Measurements from ENCODE around the gene NR2E3.

The NR2E3 gene

DNA sequence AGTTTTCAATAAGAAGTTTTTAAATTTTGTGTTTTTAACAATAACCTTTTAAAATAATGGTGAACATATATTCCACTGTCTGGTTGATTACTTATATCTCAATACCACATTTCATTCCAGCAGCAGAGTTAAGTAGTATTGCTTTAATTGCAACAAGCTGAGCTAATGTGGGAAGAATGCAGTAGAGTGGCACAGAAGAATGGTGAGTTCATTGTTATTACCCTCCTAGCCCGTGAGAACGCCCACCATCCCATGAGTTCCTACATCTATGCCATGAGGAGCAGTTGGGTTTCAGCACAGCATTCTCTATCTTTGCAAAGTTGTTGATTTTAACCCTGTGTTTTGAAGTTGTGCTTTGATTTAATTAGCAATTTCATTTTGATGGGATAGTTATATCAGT, 17.8 kb upstream of the NR2E3 start:
- no peak for DNase-seq

DNA sequence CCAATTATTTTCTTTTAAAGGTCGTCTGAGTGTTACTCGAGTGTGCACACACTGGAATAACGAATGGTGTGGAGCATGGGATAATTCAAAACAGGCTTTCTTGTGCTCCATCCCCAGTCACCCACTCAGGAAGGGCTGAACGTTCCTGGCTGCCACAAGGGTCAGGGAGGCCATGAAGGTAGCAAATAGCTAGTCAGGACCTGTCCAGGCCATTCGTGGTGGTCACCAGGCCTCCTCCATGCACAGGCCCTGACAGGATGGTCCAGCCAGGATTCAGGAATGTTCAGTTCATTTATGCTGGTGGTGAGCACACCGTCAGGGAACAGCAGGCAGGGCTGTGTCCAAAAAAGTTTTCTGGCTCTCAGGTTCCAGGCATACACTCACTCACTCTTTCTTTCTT, 11.7 kb upstream of the NR2E3 start:
- no peak for DNase-seq

DNA sequence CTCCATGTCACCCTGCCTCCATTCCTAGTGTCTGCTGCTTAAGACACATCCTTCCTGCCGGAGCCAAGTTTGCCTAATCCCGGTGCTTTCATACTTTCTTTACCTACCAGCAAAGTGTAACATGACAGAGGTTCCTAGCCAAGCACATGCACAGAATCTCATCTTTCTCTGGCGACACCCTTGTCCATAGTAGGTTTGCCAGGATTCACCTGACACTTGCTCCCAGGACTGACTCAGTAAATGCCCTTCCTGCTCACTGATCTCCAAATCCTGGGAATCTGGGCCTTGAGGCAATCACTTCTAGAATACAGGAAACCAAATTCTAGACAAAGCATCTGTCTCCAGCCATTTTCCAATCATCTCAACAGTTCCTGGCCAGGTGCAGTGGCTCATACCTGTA, 10.2 kb upstream of the NR2E3 start:
- no peak for DNase-seq

DNA sequence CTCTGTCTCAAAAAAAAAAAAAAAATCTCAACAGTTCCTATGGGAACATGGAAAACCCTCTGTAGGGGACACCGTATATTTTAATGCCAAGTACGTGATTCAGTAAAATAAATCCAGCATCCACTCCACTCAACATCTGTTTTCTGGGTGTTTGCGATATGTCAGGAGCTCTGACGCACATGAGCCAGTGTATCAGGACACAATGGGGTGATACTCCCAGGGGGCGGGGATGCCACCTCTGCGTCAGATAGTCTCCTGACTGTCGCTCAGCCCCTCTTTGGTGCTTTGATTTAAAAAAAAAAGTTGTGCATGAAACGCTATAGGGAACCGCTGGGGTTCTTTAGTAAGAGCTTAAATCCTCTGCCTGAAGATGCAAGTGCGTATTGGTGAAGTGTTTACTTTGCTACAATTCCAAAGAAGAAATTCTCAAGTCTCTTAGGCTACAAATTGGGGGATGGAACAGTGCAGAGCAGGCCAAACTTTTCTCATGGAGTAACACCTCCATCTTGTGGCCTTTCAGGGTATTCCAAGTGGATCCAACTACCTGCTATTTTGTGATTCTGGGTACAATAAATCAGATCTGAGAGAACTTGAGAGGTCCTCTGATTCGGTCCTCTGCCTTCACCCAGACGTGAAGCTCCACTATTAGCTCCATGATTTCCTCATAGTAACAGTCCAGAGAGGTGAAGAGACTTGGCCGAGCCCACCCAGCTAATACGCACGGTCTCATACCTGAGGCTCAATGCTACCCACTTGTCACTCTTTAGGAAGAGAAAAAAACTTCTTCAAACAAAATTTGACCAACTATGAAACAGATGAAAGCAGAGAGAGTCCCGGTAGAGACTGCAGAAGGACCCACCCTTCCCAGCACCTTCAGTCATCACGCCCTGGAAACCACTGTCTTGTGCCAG, 9.3 kb upstream of the NR2E3 start:
- DNase-seq = peak; percentile 54 to 67 (median 60)

DNA sequence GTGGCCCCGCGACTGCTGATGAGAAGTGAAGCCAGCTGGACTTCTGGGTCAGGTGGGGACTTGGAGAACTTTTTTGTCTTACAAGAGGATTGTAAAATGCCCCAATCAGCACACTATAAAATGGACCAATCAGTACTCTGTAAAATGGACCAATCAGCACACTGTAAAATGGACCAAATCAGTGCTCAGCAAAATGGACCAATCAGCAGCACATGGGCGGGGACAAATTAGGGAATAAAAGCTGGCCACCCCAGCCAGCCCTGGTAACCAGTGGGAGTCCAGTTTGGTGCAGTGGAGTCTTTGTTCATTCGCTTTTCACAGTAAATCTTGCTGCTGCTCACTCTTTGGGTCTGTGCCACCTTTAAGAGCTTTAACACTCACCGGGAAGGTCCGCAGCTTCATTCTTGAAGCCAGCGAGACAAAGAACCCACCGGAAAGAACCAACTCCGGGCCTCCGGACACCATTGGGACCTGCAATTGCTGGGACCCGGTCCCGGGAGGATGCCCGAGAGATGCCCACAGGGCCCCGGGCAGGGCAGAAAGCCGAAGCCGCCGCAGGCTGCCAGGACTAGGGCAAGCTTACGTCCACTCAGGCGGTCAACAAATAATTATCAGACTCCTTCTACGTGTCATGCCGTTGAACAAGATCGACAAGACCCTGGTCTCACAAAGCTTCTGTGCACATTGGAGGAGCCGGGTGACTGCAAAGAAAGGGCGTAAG, 8.3 kb upstream of the NR2E3 start:
- peak in 2 of 3 donors; percentile 16 to 22 for DNase-seq

DNA sequence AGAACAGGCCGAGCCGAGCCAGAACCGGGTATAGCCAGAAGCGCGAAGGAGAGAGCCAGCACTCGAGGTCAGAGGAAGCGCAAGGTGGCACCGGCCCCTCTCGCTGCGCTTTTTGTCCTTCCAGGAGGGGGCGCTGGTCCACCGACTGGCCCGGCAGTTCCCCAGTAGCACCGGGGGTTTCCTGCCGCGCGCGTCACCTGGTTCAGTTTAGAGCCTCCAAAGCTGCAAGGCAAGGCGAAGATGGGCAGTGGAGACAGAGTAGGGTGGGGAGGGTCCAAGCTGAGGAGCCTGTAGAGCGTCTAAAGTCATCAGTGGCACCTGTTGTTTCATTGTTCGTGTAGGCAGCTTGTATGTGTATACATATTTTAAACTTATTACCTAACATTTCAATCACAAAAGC, 7.6 kb upstream of the NR2E3 start:
- DNase-seq = peak; percentile 30 to 69 (median 43)

DNA sequence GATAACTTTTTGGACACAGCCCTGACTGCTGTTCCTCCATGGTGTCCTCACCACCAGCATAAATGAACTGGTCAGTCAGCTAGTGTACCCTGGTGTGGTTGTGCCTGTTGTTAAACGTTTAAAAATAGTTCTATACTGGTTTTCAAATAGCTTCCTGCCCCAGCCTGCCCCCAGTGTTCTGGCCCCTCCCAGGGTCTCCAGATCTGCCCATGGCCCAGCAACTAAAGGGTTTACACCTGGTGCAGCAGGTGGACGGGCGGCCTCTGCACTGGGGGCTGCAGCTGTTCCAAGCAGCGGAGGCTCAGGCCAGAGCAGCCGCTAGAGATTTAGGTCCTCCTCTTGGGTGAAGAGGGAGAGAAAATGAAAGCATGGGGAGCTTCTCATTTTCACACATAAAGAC, 6.1 kb upstream of the NR2E3 start:
- DNase-seq = no peak

DNA sequence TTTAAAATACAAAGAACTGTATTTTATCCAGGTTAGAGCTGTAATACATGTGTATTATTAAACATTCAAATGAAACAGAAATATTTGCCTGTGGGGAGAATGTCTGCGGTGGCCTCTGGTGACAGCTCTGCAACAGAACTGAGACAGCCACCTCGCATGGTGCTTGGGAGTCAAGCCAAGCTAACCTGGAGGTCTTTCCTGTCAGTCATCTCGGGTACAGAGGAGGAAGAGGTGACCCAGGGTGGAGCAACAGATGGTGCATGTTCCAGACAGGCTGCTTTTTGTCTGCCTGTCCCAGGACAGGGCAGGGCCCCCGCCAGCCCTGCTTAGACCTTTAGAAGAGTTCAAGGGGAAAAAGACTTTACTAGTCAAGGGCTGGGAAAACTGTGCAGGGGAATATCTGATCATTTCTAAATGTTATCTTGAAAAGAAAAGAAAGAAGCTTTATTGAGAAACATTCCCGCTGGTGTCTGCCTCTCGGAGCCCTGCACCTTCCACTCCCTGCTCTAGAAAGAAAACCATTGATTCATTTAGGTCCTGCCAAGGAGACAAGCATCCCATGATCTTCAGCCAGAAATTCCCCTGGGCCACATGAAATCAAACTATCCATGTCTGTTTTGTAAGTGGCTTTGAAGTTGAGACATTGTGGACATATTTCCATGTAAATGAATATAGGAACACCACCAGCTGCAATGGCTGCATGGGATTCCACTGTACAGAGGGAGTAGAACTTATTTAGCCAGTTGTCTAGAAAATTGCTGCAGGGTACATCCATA, 5.5 kb upstream of the NR2E3 start:
- DNase-seq = no peak

DNA sequence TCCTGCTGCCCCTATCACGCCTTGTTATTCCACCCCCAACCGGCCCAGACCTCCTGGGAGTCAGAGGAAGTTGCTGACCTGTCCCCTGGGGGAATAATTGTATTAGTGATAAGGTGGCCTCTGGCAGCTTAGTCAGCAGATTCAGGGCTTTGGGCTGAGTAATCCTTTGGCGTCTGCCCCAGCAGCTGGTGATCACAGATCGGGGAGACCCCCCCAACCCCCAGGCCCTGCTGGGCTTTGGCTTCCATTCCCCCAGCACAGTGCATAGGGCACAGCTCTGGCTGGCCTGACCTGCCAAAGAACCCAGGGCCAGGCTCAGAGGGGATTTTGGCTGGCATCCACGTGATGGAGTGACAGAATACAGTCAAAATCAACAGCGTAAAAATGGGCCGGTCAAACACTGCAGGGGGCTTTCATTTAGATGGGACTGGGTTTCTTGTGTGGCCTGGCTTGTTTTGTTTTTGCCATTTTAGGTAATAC, 3.9 kb upstream of the NR2E3 start:
- DNase-seq = no peak

DNA sequence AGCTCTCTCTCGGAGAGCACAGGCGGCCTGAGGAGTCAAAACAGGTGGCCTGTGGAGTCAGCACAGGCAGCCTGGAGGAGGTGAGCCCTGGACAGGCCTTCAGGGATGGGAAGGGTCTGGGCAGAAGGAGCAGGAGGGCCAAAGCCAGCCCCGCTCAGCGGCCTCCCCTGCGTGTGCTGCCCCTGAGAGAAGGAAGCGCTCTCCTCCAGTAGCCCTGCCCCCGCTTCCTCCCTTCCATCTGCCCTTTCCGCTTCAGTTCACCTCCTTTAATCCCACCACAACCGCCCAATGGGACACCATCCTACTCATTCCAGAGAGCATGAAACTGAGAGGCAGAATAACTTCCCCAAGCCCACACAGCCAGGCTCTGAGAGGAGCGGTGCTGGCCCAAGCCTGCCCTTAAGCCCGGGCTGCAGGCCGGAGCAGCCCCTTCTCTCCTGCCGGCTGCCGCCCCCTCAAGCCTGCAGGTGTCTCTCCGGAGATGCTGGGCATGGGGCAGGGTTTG, 3.2 kb upstream of the NR2E3 start:
- DNase-seq = no peak

DNA sequence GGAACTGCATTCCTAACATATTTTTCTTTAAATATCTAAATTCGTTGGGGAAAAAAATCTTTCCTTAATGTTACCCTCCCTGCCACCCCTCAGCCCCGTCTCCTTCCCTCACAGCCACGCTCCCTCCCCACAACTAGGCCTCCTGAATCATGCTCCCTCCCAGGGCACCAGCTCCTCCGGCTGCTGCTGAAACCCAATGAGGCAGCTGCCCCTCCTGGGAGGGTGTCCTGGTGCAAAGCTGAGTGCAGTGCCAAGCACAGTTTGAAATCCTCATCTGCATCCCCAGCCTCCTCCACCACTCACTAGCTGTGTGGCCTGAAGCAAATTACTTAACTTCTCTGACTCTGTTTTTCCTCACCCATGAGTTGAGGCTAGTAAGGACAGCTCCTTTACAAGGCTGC, 2.7 kb upstream of the NR2E3 start:
- no peak for DNase-seq

DNA sequence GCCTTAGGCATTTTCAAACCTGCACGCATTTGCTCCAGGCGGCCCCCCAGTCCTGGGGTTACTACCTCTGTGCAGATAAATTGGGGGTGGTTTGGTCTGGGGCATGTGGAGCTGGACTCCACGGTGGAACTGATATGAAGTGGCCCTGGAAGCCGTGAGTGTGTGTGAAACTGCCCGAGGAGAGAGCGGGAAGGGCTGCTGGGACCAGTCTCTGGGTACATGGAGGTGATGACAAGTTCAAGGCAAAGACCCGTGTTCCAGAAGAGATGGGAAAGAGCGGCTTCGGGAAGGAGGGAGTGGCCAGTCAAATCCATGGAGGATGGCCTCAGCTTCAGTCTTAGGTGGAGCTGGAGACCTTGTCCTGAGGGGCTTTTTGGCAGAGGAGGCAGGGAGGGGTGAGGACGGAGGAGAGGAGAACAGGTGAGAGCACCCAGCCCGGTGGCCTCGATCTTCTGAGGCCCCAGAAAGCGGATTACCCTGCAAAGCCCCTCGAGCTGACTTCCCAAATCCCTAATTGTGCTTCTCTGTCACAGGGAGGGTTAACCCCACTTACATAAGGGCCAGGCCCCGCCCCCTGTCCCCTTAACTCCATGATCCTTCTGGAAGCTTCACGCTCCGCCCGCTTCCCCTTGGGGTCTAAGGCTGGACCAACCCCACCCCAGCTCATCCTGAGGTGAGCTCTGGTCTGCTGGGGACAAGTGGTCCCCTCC, 1.9 kb upstream of the NR2E3 start:
- no peak for DNase-seq

DNA sequence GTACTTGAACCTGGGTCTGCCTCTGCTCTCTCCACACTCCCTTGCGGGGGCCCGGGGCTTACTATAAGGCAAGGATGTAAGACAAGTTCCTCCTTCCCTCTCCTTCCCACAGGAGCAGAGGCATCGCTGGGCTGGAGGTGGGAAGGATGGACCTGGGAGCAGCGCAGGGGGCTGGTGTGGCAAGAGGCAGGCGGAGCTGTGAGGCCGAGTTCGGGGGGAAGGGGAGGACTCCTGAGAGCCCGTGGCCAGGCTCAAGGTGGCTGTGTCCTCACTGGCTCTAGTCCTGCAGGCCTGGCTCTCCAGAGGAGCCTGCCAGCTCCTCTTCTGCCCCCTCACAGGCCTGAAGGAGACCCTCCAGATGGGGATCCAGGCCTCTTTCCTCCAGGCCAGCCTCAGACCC, 1.0 kb upstream of the NR2E3 start:
- DNase-seq = no peak

DNA sequence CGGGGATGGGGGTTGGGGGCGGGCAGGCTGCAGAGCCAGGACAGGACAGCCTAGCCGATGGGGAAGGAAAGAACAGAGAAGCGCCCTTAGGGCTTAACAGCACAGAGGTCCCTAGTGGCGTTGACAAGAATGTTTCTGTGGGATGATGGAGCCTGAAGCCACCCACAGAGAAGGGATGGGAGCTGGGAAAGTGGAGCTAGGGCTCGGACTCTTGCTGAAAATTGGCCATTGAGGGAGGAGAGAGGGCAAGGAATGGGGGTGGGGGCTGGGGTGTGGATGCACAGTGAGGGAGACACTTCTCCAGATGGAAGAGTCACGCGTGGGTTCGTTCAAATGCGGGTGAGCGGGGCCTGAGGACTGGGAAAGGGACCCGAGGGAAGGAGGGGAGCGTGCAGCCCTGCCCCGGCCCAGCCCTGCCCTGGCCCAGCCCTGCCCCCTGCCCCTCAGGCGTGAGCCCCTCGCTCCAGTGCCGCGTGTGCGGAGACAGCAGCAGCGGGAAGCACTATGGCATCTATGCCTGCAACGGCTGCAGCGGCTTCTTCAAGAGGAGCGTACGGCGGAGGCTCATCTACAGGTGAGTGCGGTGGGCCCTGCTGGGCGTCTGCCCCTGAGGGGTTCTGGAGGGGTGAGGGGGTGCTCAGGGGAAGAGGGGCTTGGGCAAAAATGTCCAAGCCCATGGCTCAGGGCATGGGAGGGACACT, 832 bp downstream of the NR2E3 start:
- DNase-seq = no peak

DNA sequence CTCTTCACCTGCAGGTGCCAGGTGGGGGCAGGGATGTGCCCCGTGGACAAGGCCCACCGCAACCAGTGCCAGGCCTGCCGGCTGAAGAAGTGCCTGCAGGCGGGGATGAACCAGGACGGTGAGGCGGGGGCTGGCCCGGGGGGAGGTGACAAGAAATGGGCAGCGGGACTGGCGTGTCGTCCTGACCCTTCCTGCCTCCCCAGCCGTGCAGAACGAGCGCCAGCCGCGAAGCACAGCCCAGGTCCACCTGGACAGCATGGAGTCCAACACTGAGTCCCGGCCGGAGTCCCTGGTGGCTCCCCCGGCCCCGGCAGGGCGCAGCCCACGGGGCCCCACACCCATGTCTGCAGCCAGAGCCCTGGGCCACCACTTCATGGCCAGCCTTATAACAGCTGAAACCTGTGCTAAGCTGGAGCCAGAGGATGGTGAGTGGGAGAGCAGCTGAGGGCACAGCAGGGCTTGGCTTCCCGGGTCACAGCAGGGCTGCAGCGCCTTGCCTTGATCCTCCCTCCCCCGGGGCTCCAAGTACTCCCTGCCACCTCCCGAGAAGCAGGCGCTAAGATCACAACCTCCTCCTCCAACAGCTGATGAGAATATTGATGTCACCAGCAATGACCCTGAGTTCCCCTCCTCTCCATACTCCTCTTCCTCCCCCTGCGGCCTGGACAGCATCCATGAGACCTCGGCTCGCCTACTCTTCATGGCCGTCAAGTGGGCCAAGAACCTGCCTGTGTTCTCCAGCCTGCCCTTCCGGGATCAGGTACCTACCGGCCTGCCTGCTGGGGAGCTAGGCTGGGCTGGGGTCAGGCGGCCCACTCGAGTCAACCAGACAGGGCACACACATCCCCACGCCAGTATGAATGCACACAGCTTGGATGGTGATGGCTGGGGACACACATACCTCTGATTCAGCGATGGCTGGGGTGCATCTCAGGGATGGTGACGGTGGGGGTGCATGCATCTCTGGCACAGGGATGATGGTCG, 1.7 kb downstream of the NR2E3 start:
- no peak for DNase-seq

DNA sequence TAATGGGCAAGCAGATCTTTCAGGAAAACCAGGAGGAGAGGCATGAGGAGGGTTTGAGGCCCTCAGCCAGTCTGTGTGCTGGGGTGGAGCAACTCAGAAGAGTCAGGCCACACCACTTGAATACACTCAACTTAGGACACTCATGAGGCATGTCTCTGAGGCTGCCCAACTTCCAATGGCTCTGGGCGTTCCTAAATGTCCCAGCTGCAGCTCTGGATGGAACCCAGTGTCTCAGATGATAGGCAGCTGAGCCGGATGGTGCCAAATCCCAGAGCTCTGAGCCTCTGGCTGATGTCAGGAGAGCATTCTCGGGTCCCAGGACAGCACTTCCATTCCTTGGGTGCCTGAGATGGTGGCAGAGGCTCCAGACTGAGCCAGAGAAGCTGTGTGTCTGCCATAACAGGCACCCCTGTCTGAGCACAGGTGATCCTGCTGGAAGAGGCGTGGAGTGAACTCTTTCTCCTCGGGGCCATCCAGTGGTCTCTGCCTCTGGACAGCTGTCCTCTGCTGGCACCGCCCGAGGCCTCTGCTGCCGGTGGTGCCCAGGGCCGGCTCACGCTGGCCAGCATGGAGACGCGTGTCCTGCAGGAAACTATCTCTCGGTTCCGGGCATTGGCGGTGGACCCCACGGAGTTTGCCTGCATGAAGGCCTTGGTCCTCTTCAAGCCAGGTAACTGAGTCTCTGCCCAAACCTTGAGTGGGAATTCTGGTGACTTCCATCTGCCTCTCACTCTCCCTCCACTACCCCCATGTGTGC, 2.8 kb downstream of the NR2E3 start:
- no peak for DNase-seq

DNA sequence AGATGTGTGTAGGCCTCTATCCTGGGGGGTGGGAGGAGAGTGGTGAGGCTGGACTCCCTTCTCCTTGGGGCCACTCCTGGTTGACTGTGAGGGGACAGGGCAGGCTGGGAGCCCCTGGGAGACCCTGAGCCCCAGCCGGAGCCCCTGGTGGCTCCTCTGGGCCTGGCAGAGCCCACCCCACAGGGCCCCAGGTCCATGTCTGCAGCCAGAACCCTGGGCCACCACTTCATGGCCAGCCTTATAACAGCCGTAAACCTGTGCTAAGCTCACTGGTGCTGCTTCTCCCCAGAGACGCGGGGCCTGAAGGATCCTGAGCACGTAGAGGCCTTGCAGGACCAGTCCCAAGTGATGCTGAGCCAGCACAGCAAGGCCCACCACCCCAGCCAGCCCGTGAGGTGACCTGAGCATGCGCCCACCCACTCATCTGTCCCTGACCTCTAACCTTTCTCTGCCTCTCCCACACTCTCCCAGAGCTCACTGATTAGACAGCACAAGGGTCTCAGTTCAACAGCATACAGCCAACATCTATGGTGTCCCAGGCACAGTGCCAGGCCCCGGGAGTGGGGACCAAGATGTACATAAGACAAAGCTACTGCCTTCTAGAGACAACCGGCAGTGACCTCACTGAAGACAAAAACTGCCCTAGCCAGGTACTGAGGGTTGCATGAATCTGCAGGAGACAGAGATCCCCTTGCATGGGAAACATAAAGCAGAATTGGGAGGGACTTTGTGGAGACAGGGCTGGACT, 3.5 kb downstream of the NR2E3 start:
- DNase-seq = no peak

DNA sequence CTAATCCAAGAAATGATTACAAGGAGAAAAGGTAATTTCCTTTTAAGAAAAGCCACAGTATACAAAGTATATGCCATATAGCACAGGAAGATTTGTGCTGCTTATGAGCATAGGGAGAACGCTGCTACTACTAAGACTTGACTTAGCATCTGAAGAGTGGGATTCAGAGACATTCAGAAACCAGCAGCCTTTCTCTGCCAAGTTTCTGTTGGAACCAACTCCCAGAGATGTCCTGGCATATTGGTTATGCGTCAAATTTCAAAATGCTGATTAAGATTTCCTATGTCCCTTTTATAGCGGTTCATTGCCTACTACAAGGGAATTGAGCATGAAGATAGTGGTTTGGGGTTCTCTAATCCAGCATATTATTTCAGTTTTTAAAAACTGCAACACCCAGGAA, 4.9 kb downstream of the NR2E3 start:
- no peak for DNase-seq

DNA sequence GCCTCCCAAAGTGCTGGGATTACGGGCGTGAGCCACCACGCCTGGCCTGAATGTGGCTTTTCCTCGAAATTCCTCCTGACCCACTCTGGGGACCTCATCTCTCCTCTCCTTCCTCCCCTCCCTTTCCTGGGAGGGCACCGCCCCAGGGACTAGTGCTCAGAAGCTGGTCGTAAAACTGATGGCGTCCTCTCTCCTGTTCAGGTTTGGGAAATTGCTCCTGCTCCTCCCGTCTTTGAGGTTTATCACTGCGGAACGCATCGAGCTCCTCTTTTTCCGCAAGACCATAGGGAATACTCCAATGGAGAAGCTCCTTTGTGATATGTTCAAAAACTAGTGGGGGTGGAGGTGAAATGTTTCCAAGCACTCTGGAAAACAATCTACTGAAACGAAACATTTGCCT, 7.0 kb downstream of the NR2E3 start:
- no peak for DNase-seq

Data from suppressor macrophage treated with lipopolysaccharide for 1 hour (primary cell).